Breast epithelium (tissue), 4 donors: ENCODE data around the gene COX5B. TPM values are rescaled to one million over a fixed set of nuclear protein-coding genes. Genes with fewer than 3 reads are reported as not detected.

Source experiments
- DNase-seq, 2 donors: peaks; one replicate each; pipeline ENCODE4 v3.0.0-alpha.2; 2019; ENCODE audit warnings: low spot score in 2 of 2
- H3K27ac ChIP-seq, 2 donors: fragments of 200-600 bp; sonication (generic) in 1 of 2; one replicate each; pipeline ENCODE4 v1.5.1; 2016 to 2019; ENCODE audit warnings: mild to moderate bottlenecking in 1 of 2
- H3K27me3 ChIP-seq, 2 donors: fragments of 200-600 bp; sonication (generic) in 1 of 2; one replicate each; pipeline versions ENCODE4 v1.5.1 to v1.6.0; 2017 to 2019; ENCODE audit warnings: control low read depth in 1 of 2, mild to moderate bottlenecking in 1 of 2
- H3K36me3 ChIP-seq: fragments of 200-600 bp; one replicate; pipeline ENCODE4 v1.5.1; 2019
- H3K4me1 ChIP-seq, 2 donors: fragments of 200-600 bp; sonication (generic); one replicate each; pipeline ENCODE4 v1.5.1; 2016 to 2019; ENCODE audit warnings: control low read depth in 1 of 2
- H3K4me3 ChIP-seq, 3 donors: fragments of 200-600 bp; sonication (generic); 1 replicate in 2 of 3; 2 replicates in 1 of 3; pipeline ENCODE4 v1.5.1; 2016 to 2019; ENCODE audit warnings: mild to moderate bottlenecking in 3 of 3, moderate library complexity in 2 of 3
- H3K9me3 ChIP-seq, 2 donors: fragments of 200-600 bp; sonication (generic) in 1 of 2; one replicate each; pipeline ENCODE4 v1.5.1; 2016 to 2019; ENCODE audit warnings: control low read depth in 1 of 2
- POLR2A ChIP-seq: fragments of 450-650 bp; IDR thresholded peaks from one replicate; pipeline ENCODE4 v1.6.1; 2016; ENCODE audit warnings: antibody characterized with exemption, mild to moderate bottlenecking, moderate library complexity
- POLR2AphosphoS5 ChIP-seq, 3 donors: sonication (generic); formaldehyde crosslinking; IDR thresholded peaks; one replicate each; pipeline ENCODE4 v1.6.1; 2017; ENCODE audit warnings: antibody characterized with exemption in 3 of 3
- intact Hi-C: fragments of 100-400 bp; cut with DNase I; formaldehyde crosslinking; loops from one replicate; pipeline ENCODE4 v1.15.1; 2023; ENCODE audit warnings: low total_unique reads
- total RNA-seq, 3 donors: library from RNA; depleted of rRNA; stranded (reverse); fragments of >200 nt; gene quantifications; one replicate each; pipeline ENCODE4 v1.1.0, GENCODE V29; 2016
- TF ChIP-seq, protein P1 (sequence below), 3 donors: fragments of 450-650 bp; IDR thresholded peaks; one replicate each; pipeline ENCODE4 v1.5.1; 2016 to 2017; ENCODE audit warnings: antibody characterized with exemption in 3 of 3, mild to moderate bottlenecking in 3 of 3, moderate library complexity in 3 of 3

The COX5B gene
- total RNA-seq, 3 donors from 2014 or later = 352 to 396 (median 362) TPM

GRCh38 chr2:97645112-97645694, 659 bp upstream of the COX5B start:
- no peak for DNase-seq
- no peaks in the 10 kb centered on the region for H3K27me3 ChIP-seq
- intact Hi-C loops = loop anchor here (10.0 kb wide), 1 partner anchor 830 kb away; no protein-coding TSS in a partner anchor

GRCh38 chr2:97646977-97647376, 1.1 kb downstream of the COX5B start:
- no peak for DNase-seq
- intact Hi-C loops = loop anchor here (10.0 kb wide), 1 partner anchor 828 kb away; no protein-coding TSS in a partner anchor
- Histone ChIP-seq H3K9me3 (no peaks in the 10 kb centered on the region), H3K4me3 (peak overlapping the region; percentile 93 to 99 (median 97)), H3K4me1 (peaks cover 0 to 5% of the 10 kb centered on the region in 2 donors), H3K36me3 (no peaks in the 10 kb centered on the region), H3K27me3 (no peaks in the 10 kb centered on the region), H3K27ac (peak overlapping the region in 1 of 2 donors; percentile 95)
- TF ChIP-seq POLR2A (no peak), POLR2AphosphoS5 (IDR thresholded peaks at IDR 0.05) (no peak)
- TF ChIP-seq, protein P1, sequence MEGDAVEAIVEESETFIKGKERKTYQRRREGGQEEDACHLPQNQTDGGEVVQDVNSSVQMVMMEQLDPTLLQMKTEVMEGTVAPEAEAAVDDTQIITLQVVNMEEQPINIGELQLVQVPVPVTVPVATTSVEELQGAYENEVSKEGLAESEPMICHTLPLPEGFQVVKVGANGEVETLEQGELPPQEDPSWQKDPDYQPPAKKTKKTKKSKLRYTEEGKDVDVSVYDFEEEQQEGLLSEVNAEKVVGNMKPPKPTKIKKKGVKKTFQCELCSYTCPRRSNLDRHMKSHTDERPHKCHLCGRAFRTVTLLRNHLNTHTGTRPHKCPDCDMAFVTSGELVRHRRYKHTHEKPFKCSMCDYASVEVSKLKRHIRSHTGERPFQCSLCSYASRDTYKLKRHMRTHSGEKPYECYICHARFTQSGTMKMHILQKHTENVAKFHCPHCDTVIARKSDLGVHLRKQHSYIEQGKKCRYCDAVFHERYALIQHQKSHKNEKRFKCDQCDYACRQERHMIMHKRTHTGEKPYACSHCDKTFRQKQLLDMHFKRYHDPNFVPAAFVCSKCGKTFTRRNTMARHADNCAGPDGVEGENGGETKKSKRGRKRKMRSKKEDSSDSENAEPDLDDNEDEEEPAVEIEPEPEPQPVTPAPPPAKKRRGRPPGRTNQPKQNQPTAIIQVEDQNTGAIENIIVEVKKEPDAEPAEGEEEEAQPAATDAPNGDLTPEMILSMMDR (IDR thresholded peaks at IDR 0.05) = no peak

More at GRCh38 chr2:97645112-97645694, 659 bp upstream of the COX5B start:
- Histone ChIP-seq H3K9me3 (no peaks in the 10 kb centered on the region), H3K4me1 (peaks cover 0 to 5% of the 10 kb centered on the region in 2 donors), H3K27ac (peak overlapping the region; percentile 95 to 99), H3K36me3 (no peaks in the 10 kb centered on the region), H3K4me3 (peak overlapping the region; percentile 93 to 99 (median 97))
- TF ChIP-seq, protein P1 (IDR thresholded peaks at IDR 0.05) = no peak
- TF ChIP-seq POLR2AphosphoS5 (IDR thresholded peaks at IDR 0.05) (no peak), POLR2A (no peak)

DNA sequence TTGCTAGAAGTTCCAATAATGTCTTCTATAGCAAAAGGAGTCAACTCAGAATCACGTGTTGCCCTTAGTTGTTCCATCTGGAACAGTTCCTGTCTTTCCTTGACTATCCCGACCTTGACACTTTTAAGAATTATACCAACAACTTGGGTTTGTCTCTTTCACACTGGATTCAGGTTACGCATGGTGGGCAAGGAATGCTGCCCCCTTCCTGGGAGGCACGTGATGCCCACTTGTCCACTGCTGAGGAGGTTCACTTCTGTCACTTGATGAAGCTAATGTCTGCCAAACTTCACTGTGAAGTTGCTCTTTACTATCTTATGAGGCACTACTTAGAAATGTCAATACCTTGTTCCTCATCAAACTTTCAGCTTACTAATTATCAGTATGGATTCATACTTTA, 5.3 kb downstream of the COX5B start:
- H3K9me3 ChIP-seq = peaks cover 7 to 11% of the 10 kb centered on the region in 2 donors

DNA sequence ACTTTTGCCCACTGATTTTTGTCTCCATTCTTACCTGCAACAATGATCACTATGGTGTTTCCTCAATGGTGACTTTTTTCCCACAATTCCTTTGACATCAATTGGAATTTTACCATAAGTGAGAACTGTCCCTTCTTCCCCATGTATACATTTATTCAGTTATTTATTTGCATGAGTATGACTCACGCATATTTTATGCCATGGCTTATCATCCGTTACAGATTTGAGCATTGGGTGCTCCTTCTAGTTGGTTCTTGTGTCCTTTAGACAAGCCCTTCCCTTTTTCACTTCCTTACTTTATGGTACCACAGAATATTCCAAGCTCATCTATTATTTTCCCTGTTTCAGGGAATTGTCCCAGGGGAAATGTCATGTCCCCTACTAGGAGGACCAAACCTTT, 7.6 kb downstream of the COX5B start:
- no peak for TF ChIP-seq POLR2AphosphoS5 (IDR thresholded peaks at IDR 0.05)
- TF ChIP-seq, protein P1 (IDR thresholded peaks at IDR 0.05) = no peak
- Histone ChIP-seq H3K27me3 (no peaks in the 10 kb centered on the region), H3K4me3 (no peak overlapping the region), H3K9me3 (peaks cover 7 to 11% of the 10 kb centered on the region in 2 donors), H3K27ac (no peak overlapping the region), H3K4me1 (no peaks in the 10 kb centered on the region), H3K36me3 (peaks cover 8% of the 10 kb centered on the region)
- intact Hi-C loops = no loop called here
- DNase-seq = no peak

More for the DNA sequence above, 5.3 kb downstream of the COX5B start:
- TF ChIP-seq, protein P1 (IDR thresholded peaks at IDR 0.05) = no peak
- TF ChIP-seq POLR2A = no peak
- TF ChIP-seq POLR2AphosphoS5 (IDR thresholded peaks at IDR 0.05) = no peak
- H3K4me3 ChIP-seq = no peak overlapping the region
- no peak for DNase-seq
- H3K36me3 ChIP-seq = peaks cover 8% of the 10 kb centered on the region
- intact Hi-C loops = no loop called here
- H3K27ac ChIP-seq = no peak overlapping the region
- H3K27me3 ChIP-seq = no peaks in the 10 kb centered on the region
- no peaks in the 10 kb centered on the region for H3K4me1 ChIP-seq

DNA sequence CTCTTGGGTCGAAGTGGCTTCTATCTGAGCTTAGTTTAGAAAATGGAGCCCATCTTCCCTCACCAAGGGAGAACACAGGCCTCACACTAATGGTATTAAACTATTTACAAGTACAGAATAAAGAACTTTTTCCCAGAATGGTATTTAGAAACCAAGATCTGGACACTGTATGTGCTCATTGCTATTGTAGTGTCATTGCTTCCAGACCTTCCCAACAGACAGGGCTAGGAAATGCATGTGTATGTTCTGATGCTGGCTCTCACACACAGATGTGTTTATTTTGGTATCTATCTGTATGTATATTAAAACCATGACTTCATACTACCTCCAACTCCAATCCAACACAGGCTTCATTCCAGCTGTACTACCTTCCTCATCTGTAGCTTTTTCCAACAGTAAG, 8.0 kb downstream of the COX5B start:
- H3K4me3 ChIP-seq = no peak overlapping the region
- H3K27ac ChIP-seq = no peak overlapping the region
- no peaks in the 10 kb centered on the region for H3K4me1 ChIP-seq
- intact Hi-C loops = no loop called here
- TF ChIP-seq, protein P1 (IDR thresholded peaks at IDR 0.05) = no peak
- TF ChIP-seq POLR2A (no peak), POLR2AphosphoS5 (IDR thresholded peaks at IDR 0.05) (no peak)
- no peak for DNase-seq
- peaks cover 7 to 11% of the 10 kb centered on the region in 2 donors for H3K9me3 ChIP-seq
- H3K27me3 ChIP-seq = no peaks in the 10 kb centered on the region
- peaks cover 9% of the 10 kb centered on the region for H3K36me3 ChIP-seq
